ENCODE measurements around the gene PRKCA. TPM values are rescaled to one million over a fixed set of nuclear protein-coding genes. Genes with fewer than 3 reads are reported as not detected.

The PRKCA gene
- total and polyA plus RNA-seq, 9 donors, result 9.1 to 67.6 (median 37.2) TPM

- Histone ChIP-seq H3K4me3 (no peak overlapping the region), H3K9me3 (no peaks in the 10 kb centered on the region), H3K27ac (no peak overlapping the region), H3K4me1 (ENCODE audit: insufficient read depth) (no peaks in the 10 kb centered on the region), H3K36me3 (no peaks in the 10 kb centered on the region), H3K27me3 (no peaks in the 10 kb centered on the region)
- intact Hi-C loops (cut with DNase I), result no loop called here
- DNase-seq, result no peak
- TF ChIP-seq CTCF (IDR thresholded peaks at IDR 0.05) (no peak), EP300 (IDR thresholded peaks at IDR 0.05) (no peak), POLR2A (IDR thresholded peaks at IDR 0.05) (no peak)
- 88 to 90% (median 89%) methylated on average over 6 of the region's 6 CpGs for WGBS, 3 donors
These were observed 511.6 kb downstream of the PRKCA start for GRCh38 chr17:66814026-66814425.

- intact Hi-C loops (cut with DNase I), result no loop called here
- TF ChIP-seq CTCF (IDR thresholded peaks at IDR 0.05) (no peak), EP300 (IDR thresholded peaks at IDR 0.05) (no peak), POLR2A (IDR thresholded peaks at IDR 0.05) (no peak)
- Histone ChIP-seq H3K4me3 (no peak overlapping the region), H3K4me1 (ENCODE audit: insufficient read depth) (no peaks in the 10 kb centered on the region), H3K27me3 (no peaks in the 10 kb centered on the region), H3K9me3 (no peaks in the 10 kb centered on the region), H3K36me3 (no peaks in the 10 kb centered on the region), H3K27ac (no peak overlapping the region)
- no peak for DNase-seq
- WGBS, 3 donors, result 30 to 50% (median 41%) methylated on average over 5 of the region's 5 CpGs
These were observed 512.2 kb downstream of the PRKCA start for GRCh38 chr17:66814570-66814969.

- Histone ChIP-seq H3K27me3 (no peaks in the 10 kb centered on the region), H3K9me3 (no peaks in the 10 kb centered on the region), H3K36me3 (no peaks in the 10 kb centered on the region), H3K27ac (no peak overlapping the region), H3K4me1 (ENCODE audit: insufficient read depth) (no peaks in the 10 kb centered on the region), H3K4me3 (no peak overlapping the region)
- no peak for TF ChIP-seq CTCF (IDR thresholded peaks at IDR 0.05)
- no peak for TF ChIP-seq EP300 (IDR thresholded peaks at IDR 0.05)
- no peak for TF ChIP-seq POLR2A (IDR thresholded peaks at IDR 0.05)
- intact Hi-C loops (cut with DNase I), result no loop called here
- DNase-seq, result no peak
- 93 to 100% (median 97%) methylated on average over 1 of the region's 1 CpG for WGBS, 3 donors
These were observed 515.3 kb downstream of the PRKCA start for GRCh38 chr17:66817750-66818149.

- Histone ChIP-seq H3K27me3 (no peaks in the 10 kb centered on the region), H3K27ac (no peak overlapping the region), H3K4me1 (ENCODE audit: insufficient read depth) (no peaks in the 10 kb centered on the region), H3K4me3 (no peak overlapping the region), H3K36me3 (no peaks in the 10 kb centered on the region), H3K9me3 (no peaks in the 10 kb centered on the region)
- no peak for TF ChIP-seq POLR2A (IDR thresholded peaks at IDR 0.05)
- TF ChIP-seq EP300 (IDR thresholded peaks at IDR 0.05), result no peak
- TF ChIP-seq CTCF (IDR thresholded peaks at IDR 0.05), result no peak
- DNase-seq, result no peak
- intact Hi-C loops (cut with DNase I), result no loop called here
- WGBS, 3 donors, result 78 to 84% (median 82%) methylated on average over 6 of the region's 6 CpGs
These were observed 517.1 kb downstream of the PRKCA start for GRCh38 chr17:66819466-66819865.

- H3K4me3 ChIP-seq, result no peak overlapping the region
- no peaks in the 10 kb centered on the region for H3K27me3 ChIP-seq
- TF ChIP-seq EP300 (IDR thresholded peaks at IDR 0.05), result no peak
- no peak for TF ChIP-seq CTCF (IDR thresholded peaks at IDR 0.05)
- no peak for TF ChIP-seq POLR2A (IDR thresholded peaks at IDR 0.05)
- H3K36me3 ChIP-seq, result no peaks in the 10 kb centered on the region
- H3K27ac ChIP-seq, result no peak overlapping the region
- H3K9me3 ChIP-seq, result no peaks in the 10 kb centered on the region
- intact Hi-C loops (cut with DNase I), result no loop called here
- no peaks in the 10 kb centered on the region for H3K4me1 ChIP-seq (ENCODE audit: insufficient read depth)
- 52 to 72% (median 67%) methylated on average over 8 of the region's 8 CpGs for WGBS, 3 donors
- no peak for DNase-seq
These were observed 519.6 kb downstream of the PRKCA start for GRCh38 chr17:66822009-66822408.

Data from ovary (tissue), 9 donors.